GF-D8 (cell line): Measurements from ENCODE around the gene TRIM67.
"Not testable (repeated sequence)": the region's sequence is repeated elsewhere in the genome, so short reads cannot be mapped to it uniquely, and the experiment has no call there.

Experiments used
- DNase-seq: peaks from one replicate; lab custom pipeline; 2025; lab: John Stamatoyannopoulos, UW

Gene TRIM67

DNA sequence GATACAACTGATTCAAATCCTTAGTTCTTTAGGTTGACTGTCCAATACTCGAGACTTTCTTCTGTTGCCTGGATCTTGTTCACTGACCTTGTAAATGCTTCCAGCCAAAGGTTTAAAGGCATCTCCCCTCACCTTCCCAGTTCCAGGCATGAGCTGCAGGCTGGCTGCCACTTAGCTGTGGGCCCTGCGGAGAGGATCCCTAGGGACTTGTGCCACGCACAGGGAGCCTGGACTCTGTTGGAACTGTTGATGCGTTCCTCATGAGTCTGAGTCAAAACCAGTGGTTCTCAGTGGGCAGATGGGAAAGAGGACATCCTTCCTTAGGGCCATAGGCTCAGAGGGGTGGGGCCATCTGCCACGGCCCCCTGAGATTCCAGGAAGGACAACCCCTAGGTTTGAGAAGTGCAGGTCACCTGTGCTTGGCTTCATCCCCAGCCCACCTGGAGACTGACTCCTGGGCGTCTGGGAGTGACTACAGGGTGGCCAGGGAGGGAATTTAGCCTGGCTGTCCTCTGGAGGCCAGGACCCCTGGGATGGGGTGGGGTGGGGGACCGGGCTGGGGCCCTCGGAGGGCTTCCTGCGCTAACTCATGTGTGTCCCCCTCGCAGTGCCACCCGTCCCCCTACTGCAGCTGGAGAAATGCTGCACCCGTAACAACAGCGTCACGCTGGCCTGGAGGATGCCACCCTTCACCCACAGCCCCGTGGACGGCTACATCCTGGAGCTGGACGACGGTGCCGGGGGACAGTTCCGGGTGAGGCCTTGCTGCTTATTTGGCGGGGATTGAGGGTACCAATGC lies 41.6 kb downstream of the TRIM67 start:
- DNase-seq = no peak

- DNase-seq = no peak
These were observed 45.0 kb downstream of the TRIM67 start for GRCh38 chr1:231206856-231207255.

DNA sequence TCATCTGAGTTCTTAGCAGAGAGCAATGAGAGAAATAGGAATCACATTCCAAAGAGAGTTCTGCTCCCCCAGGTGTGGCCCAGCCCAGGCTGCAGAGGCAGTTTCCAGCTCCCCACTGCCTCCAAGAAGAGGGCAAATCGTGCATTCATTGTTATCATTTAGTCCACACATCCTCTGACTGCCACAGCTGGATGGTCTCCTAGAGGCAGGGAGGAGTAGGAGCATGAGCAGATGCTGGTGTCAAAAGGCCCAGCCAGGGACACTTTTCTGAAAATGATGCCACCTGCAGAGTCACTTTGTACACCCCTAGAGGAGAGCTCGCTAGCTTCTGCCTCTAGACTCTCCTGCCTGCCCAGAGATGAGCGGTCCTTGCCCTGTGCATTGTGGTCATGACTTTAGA lies 45.6 kb downstream of the TRIM67 start:
- no peak for DNase-seq

DNA sequence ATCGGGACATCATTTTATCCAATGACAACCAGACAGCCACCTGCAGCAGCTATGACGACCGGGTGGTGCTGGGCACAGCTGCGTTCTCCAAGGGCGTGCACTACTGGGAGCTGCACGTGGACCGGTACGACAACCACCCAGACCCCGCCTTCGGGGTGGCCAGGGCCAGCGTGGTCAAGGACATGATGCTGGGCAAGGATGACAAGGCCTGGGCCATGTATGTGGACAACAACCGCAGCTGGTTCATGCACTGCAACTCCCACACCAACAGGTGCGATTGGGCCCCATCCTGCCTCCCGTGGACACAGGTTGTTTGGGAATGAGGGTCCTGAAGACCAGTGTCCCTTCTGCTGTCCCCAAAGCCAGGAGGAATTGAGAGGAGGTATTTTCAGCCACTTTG lies 47.1 kb downstream of the TRIM67 start:
- DNase-seq = no peak

DNA sequence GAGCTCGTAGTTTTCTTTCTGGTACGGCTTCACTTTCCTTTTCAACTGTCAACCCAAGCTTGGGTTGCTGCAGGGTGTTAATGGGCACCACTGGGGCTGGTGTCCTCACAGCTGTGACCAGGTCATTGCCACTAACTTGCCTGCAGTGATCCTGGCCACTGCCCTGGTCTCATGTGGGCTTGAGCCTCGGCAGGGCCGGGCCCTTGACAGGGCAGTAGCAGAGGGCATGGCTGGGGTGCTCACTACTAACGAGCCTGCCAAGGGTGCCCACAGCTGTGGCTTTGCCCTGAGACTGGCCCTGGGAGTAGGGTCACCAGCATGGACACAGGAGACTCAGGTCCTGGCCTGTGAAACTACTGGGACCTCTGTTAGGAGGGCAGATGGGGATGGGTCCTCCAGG lies 47.7 kb downstream of the TRIM67 start:
- no peak for DNase-seq

DNA sequence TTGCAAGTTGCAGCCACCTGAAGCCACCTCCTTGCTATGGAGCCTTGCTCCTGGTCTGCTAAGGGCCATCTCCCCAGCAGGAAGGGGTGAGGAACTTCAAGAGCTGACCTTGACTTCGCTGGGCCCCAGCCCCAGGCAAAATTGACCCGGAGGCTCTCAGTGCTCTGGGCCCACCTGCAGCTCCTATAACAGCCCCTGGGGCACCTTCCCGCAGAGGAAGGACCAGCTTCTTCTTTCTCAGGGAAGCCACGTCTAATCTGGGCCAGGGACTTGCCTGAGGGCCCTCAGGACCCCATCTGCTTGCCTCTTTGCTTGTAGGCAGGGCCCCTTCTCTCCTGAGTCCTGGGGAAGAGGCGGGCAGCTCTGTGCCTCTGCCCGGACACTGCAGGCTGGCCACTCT lies 48.3 kb downstream of the TRIM67 start:
- DNase-seq = no peak

DNA sequence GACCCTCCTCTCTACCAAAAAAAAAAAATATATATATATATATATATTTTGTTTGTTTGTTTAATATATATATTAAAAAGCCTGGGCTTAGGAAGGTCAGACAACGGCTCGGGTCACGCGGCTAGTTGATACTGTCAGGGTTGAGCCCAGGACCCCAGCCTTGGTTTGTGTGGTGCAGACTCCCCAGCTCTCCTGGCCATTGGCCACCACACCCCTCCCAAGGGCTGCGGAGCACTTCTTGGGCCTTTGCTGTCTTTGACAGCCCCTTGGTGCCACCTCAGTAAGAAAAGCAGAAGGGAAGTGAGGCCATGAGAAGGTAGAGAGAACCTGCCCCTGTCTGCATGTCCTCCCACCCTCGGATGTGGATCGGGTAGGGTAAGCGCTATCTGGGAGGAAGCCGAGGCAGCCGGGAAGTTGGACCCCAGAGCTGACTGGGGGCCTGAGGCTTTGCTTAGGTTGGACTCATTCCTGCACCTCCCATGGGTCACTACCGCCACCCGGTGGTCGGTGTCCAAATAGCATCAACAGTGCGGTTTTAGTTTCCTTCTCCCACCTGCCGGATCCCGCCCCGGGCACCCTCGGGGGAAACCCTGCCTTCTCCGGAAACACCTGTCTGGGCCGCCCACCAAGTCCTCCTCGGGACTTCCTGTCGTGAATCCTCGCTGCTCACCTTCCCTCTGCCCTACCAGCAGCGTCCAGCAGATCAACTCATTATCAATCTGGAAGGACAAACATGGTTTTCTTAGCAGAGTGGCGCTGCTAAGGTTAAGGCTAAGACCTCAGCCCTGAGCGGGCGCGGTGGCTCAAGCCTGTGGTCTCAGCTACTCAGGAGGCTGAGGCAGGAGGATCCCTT lies 49.4 kb downstream of the TRIM67 start:
- DNase-seq = peak; percentile 28

- DNase-seq = not testable (repeated sequence)
These were observed 50.4 kb downstream of the TRIM67 start for GRCh38 chr1:231212301-231212700.

- DNase-seq = no peak
These were observed 52.1 kb downstream of the TRIM67 start for GRCh38 chr1:231213831-231214573.

GRCh38 chr1:231214918-231215680 lies 53.2 kb downstream of the TRIM67 start:
- no peak for DNase-seq

DNA sequence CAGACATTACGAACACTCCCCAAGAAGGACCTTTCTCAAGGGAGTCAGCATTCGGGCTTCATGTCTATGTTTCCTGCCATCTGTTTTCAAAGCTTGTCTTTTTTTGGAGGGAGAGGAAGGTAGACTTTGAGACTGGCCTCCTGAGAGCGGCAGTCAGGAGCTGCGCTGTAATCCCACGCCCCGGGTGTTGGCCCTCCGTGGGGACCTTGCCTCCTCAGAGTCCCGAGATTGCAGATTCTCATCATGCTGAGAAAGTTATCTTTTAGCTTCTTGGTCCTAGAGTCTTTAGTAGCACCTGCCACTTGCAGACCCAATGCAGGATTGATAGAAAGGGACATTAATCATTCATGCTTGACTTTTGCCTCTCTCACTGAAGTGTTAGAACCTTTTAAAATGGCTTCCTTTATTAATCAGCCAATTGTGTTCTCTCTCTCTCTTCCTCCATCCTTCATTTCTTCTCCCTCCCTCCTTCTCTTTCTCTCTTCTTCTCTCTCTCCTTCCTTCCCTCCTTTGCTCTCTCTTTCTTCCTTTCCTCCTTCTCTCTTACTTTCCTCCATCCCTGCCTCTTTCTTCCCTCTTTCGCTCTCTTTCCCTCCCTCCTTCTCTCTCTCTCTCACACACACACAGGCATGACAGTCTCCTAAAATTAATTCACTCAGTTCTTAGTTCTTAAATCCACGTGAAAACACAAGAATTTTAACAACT lies 54.0 kb downstream of the TRIM67 start:
- DNase-seq = no peak

- no peak for DNase-seq
These were observed 54.6 kb downstream of the TRIM67 start for GRCh38 chr1:231216498-231216897.

DNA sequence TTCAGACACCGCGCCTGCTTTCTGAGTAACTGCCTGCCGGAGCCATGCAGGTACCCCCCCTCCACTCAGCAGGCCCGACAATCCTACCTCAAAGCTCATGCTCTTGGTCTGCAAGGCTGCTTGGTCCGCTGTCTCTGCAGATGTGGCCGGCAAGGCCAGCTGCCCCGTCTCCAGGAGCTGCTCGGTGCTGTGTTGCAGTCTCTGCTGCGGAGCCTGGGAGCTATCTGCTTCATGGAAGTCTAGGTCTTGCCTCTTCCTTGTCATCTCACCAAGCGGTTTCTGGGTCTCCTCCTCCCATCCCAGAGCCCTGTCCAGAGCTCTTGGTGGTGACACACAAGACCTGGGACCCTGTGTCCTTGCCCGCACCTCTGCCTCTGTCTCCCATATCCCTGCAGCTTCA lies 55.2 kb downstream of the TRIM67 start:
- no peak for DNase-seq

DNA sequence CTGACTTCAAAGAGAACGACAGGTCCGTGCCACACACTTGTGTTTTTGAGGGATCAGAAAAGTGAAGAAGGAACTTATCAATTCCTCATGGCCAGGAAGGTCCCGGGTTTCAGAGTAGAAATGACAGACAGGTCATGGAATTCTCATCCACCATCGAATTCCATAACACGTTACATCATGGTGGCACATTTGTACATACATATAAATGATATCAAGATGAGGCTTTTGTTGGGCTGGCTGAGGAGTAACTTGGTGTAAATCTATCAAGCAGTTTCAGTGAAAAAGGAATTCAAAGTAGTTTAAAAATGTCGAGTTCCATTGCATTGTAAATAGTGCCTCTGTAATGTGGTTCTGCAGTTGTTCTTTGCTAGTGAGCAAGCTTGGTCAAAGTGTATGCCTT lies 56.2 kb downstream of the TRIM67 start:
- DNase-seq = no peak

GRCh38 chr1:231219422-231220401 lies 57.9 kb downstream of the TRIM67 start:
- no peak for DNase-seq

DNA sequence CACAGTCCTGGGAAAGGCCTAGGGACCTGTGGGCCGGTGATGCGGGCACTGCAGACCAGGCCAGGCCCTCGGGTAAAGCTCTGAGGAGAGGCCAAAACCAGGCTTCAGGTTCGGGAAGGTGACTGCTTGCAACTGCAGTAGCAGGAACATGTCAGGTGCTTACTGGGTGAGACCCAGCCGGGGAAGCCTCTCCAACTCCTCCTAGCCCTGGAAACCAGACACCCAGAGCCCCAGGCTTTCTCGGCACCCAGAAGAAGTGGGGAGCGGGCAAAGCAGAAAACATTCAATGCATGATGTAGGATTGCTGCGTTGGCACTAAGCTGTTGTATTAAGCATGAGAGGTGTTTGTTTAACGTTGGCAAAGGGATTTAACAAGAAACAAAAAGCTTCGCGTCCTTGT lies 58.9 kb downstream of the TRIM67 start:
- DNase-seq = no peak

GRCh38 chr1:231226156-231226555 lies 64.3 kb downstream of the TRIM67 start:
- no peak for DNase-seq

GRCh38 chr1:231231511-231231910 lies 69.7 kb downstream of the TRIM67 start:
- DNase-seq = no peak

GRCh38 chr1:231232870-231233734 lies 71.2 kb downstream of the TRIM67 start:
- peak; percentile 50 for DNase-seq
